WERI-Rb-1 (cell line): ENCODE data around the gene VSTM2B.

Experiments used
- DNase-seq: peaks from one replicate; pipeline ENCODE4 v3.0.0-alpha.2; 2020
- H3K27ac ChIP-seq: fragments of 250-450 bp; sonication (Bioruptor Pico); 2 replicates; pipeline ENCODE4 v1.5.1; 2020; ENCODE audit warnings: mild to moderate bottlenecking, moderate library complexity
- H3K27me3 ChIP-seq: fragments of 250-450 bp; sonication (Bioruptor Pico); 2 replicates; pipeline ENCODE4 v1.5.1; 2021; ENCODE audit warnings: mild to moderate bottlenecking, low read depth, moderate library complexity; ENCODE audit not compliant: insufficient read depth, severe bottlenecking
- H3K36me3 ChIP-seq: fragments of 250-450 bp; sonication (Bioruptor Pico); 2 replicates; pipeline ENCODE4 v1.5.1; 2020; ENCODE audit warnings: mild to moderate bottlenecking, moderate library complexity
- H3K4me3 ChIP-seq: 2 replicates; pipeline ENCODE4 v1.5.1; 2011; ENCODE audit warnings: low read depth, mild to moderate bottlenecking, control low read depth, low read length
- H3K9me3 ChIP-seq: fragments of 250-450 bp; sonication (Bioruptor Pico); 2 replicates; pipeline ENCODE4 v1.5.1; 2021; ENCODE audit warnings: mild to moderate bottlenecking, moderate library complexity; ENCODE audit not compliant: severe bottlenecking
- TF ChIP-seq, protein P1 (sequence below): IDR thresholded peaks from 2 replicates; pipeline ENCODE4 v1.5.1; 2011; ENCODE audit warnings: low read depth, mild to moderate bottlenecking, control low read depth, inconsistent platforms, low read length

The VSTM2B gene

DNA sequence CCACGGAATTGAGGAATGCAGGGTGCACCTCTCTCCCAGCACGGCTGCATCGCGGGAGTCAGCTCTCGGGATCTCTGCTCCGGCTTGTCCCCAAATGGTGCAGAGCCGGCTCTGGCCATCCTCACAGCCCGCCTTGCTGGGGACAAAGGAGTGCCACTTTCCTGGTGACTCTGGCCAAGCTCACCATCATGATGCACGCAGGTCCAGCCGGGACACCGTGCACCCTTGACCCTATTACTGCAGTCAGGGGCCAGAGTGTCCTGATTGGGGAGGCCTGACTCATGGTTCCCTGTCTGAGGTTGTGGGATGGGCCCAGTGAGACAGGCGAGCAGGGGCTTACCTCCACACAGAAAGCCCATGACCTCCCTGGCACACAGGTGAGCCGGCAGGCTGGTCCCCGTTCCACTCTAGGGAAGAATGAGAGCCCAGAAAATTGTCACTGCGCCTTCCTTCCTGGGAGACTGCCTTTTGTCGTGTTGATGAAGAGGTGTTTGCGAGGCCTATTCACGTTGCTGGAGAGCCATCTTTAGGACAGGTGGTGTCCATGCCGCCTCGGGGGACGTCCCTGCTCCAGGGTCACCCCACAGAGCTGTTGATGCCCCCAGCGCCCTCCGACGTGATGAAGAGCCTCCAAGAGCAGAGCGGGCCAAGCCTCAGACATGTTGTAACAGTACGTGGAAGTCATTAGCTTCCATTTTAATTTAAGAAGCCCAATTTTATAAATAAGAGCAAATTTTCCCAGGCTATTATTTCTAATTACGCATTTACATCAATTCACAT lies 18.5 kb upstream of the VSTM2B start:
- Histone ChIP-seq H3K27me3 (peaks cover 89% of the 10 kb centered on the region), H3K27ac (no peak overlapping the region), H3K4me3 (no peak overlapping the region), H3K9me3 (no peaks in the 10 kb centered on the region), H3K36me3 (no peaks in the 10 kb centered on the region)
- no peak for DNase-seq
- TF ChIP-seq, protein P1, sequence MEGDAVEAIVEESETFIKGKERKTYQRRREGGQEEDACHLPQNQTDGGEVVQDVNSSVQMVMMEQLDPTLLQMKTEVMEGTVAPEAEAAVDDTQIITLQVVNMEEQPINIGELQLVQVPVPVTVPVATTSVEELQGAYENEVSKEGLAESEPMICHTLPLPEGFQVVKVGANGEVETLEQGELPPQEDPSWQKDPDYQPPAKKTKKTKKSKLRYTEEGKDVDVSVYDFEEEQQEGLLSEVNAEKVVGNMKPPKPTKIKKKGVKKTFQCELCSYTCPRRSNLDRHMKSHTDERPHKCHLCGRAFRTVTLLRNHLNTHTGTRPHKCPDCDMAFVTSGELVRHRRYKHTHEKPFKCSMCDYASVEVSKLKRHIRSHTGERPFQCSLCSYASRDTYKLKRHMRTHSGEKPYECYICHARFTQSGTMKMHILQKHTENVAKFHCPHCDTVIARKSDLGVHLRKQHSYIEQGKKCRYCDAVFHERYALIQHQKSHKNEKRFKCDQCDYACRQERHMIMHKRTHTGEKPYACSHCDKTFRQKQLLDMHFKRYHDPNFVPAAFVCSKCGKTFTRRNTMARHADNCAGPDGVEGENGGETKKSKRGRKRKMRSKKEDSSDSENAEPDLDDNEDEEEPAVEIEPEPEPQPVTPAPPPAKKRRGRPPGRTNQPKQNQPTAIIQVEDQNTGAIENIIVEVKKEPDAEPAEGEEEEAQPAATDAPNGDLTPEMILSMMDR, result no peak

GRCh38 chr19:29508181-29508580 lies 17.6 kb upstream of the VSTM2B start:
- no peak overlapping the region for H3K4me3 ChIP-seq
- no peaks in the 10 kb centered on the region for H3K9me3 ChIP-seq
- peaks cover 80% of the 10 kb centered on the region for H3K27me3 ChIP-seq
- DNase-seq, result no peak
- no peak overlapping the region for H3K27ac ChIP-seq
- TF ChIP-seq, protein P1, result no peak
- H3K36me3 ChIP-seq, result no peaks in the 10 kb centered on the region

DNA sequence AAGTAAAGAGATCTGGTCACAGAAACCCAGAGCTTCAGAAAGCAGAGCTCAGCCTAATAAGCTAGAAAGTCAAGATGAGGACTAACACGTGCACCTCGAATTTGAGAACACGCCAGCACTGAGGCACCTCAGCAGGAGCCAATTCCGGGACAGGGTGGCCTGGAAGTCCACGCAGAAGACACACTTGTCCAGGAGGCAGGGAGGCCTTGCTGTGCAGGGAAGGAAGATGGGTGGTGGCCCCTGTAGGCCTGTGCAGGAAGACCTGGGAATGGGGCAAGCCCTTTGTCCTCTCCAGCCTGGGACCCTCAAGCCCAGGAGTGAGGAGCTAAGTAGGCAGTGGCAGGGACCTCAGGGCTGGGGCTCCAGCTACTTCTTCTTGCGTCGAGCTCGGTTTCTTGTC lies 16.3 kb upstream of the VSTM2B start:
- Histone ChIP-seq H3K27ac (no peak overlapping the region), H3K36me3 (no peaks in the 10 kb centered on the region), H3K27me3 (peaks cover 67% of the 10 kb centered on the region), H3K9me3 (no peaks in the 10 kb centered on the region), H3K4me3 (no peak overlapping the region)
- TF ChIP-seq, protein P1, result no peak
- no peak for DNase-seq

DNA sequence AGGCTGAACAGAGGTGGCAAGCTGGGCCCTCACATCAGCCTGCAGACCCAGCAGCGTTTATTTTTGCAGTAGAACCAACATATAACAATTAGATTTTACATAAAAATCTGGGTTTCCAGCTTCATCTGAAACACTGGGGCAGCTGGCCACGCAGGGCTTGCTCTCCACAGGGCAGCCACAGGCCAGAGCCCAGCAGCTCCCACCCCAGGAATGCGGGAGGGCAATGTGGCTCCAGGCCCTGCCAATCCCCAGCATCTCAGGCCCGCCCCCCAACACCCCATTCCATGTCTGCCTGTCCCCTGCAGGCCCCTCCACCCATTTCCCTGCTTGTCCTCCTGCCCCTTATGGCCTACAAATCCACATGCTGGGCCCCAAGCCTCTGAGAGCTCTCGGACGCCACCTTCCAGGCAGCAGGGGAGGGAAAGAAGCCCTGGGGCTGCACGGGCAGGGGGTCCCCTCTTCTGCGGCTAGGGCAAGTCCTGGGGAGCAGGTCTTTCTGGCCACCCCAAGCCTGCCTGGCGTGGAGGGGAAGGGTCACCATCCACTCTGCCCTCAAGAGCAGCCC lies 15.0 kb upstream of the VSTM2B start:
- H3K27me3 ChIP-seq, result peaks cover 65% of the 10 kb centered on the region
- TF ChIP-seq, protein P1, result no peak
- H3K27ac ChIP-seq, result no peak overlapping the region
- no peaks in the 10 kb centered on the region for H3K9me3 ChIP-seq
- no peak for DNase-seq
- H3K36me3 ChIP-seq, result no peaks in the 10 kb centered on the region
- no peak overlapping the region for H3K4me3 ChIP-seq

- TF ChIP-seq, protein P1, result no peak
Observed at GRCh38 chr19:29511768-29512167, 14.0 kb upstream of the VSTM2B start.

More at GRCh38 chr19:29511768-29512167, 14.0 kb upstream of the VSTM2B start:
- no peaks in the 10 kb centered on the region for H3K36me3 ChIP-seq
- DNase-seq, result no peak
- H3K27ac ChIP-seq, result no peak overlapping the region
- no peak overlapping the region for H3K4me3 ChIP-seq
- peaks cover 66% of the 10 kb centered on the region for H3K27me3 ChIP-seq
- no peaks in the 10 kb centered on the region for H3K9me3 ChIP-seq
